GOT3 (cell line): ENCODE data around the gene CA10.

Source experiments
- DNase-seq: peaks from one replicate; lab custom pipeline; 2025; ENCODE audit warnings: mixed read lengths; lab: John Stamatoyannopoulos, UW

Gene CA10

DNA sequence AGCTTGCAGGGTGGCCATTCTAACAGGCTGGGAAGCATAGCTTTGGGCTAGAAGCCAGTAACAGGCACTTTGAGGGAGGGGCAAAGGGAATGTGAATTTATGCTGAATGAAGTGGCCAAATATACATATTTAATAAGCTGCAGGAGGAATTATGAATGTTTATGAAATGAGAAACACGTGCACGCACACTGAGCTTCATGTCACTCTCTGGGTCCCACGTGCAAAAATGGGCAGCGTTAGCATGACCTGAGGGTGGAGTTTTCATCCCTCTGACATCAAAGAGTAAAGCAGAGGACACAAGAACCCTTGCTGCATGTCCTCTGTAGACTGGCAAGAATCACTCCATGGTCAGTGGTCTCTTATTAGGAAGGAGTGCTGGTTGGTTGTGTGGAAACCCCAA is 561.2 kb downstream of the CA10 start:
- no peak for DNase-seq

DNA sequence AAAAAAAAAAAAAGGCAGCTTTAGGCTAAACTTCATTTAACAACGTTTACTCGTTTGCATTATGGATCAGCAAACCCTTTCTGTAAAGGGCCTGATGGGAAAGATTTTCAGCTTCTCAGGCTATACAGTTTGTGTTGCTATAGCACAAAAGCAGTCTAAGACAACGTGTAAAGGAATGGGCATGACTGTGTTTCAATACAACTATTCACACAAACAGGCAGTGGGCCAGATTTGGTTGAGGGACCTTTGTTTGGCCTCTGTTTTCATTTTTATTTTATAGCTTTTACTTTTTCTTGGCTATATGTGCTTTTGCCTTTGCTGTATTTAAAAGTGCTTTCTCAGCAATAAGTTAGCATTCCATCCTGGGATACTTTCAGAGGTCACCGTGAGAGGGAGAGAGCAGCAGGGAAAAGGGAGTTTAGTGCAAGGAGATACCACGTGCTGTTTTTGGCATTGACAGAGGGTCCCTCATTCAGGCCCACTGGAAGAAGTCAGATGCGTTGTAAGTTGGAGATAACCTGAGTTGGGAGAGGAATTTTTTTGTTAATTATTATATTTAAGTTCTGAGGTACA is 562.6 kb downstream of the CA10 start:
- DNase-seq: no peak

DNA sequence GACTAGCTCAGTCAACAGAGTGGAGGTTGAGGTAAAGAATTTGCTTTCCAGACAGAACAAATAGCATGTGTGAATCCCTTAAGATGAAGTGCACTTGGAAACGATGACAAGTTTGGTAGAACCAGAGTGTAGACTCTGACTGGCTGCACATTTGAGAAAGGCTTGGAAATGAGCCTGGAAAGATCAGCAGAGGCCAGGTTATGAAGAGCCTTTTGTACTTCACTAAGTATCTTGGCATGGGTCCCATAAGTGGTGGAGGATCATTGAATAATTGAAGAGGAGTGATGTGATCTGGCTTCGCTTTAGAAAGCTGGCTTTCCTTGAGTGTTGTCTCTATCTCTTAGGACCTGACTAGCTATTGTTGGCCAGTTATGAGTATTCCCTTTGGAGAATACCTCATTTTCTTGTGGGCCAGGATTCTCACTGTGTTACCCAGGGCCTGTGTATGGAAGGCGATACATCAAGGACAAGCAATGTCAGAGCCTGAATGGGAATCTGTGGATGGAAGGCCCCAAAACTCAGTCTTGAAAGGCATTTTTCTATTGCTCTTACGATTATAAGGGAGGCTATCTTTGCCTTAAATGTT is 568.4 kb downstream of the CA10 start:
- no peak for DNase-seq

DNA sequence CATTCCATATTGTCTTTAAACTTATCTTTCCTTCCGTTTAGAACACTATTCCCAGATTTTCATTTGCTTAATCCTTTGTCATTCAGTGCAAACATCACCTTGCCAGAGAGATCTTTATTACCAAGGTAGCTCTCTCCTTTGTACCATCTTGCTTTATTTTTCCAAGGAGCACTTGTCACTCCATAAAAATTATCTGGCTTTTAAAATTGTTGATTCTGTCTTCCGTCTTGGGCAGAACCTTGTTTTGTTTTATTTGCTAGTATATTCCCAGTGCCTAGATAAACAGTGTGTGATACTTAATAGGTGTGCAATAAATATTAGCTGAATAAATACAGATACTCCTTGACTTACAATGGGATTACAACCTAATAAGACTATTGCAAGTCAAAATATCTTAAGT is 570.5 kb downstream of the CA10 start:
- no peak for DNase-seq

DNA sequence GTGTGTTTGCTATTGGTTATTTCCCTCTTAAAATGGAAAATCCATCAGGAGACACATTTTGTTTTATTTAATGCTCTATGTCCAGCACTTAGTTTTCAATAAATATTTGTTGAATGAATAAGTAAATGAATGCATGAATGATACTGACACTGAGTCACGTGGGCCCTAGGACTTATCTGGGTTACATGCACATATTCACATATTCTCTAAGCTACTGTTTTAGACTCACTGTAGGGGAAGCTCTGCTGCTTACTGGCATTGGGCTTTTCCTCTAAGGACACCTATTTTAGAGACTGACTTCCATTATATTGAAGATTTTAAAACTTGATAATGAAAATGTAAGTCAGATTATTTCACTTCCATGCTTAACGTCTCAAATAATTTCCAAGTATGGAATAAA is 571.0 kb downstream of the CA10 start:
- DNase-seq: no peak

DNA sequence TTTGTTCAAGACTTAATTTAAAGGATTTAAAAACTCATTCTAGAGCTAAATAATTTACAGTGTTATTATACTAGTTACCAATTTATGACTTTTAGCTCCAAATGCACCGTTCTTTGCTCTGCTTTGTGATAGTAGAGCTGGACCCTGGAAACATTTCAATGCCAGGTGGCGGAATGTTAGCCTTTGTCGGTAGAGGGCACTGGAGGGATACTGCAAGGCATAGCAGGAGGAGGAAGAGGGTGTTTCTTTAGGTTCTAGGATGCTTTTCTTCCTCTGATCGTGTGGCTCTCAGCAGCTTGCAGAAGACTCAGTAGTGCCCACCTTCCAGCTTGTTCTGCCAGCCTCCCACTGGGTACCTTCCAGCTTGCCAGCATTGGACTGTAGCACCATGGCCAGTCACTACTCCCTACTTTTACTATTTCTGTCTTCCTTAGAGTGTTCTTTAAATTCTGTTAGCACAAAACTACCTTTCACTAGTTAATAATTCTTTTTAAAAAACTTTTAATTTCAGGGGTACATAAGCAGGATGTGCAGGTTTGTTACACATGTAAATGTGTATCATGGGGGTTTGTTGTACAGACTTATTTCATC is 572.9 kb downstream of the CA10 start:
- no peak for DNase-seq

DNA sequence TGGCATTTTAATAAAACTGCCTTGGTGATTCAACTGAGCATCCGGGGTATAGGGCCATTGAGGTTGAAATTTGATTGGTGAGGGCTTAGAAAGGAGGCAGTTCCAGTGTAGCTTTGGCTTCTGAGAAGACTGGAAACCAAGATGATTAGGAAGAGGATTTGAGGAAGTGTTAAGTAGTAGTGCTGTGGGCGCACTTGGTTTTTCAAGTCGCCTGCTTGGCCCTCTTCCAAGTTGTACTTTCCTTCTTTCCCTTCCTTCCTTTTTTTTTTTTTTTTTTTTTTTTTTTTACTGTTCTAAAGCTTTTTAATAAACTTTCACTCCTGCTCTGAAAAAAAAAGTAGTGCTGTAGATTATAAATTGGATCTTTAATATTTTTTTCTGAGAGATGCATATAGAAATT is 577.6 kb downstream of the CA10 start:
- no peak for DNase-seq
